Prostate gland (tissue), 2 donors: ENCODE results near the gene GOLGA2. TPM values are rescaled to one million over a fixed set of nuclear protein-coding genes. Genes with fewer than 3 reads are reported as not detected.

Experiments
- DNase-seq: peaks from one replicate; pipeline ENCODE4 v3.0.0-alpha.2; 2019; ENCODE audit warnings: low spot score
- H3K27ac ChIP-seq, 2 donors: fragments of 200-600 bp; sonication (generic); 2 replicates each; pipeline ENCODE4 v1.5.1; 2017 to 2019
- H3K27me3 ChIP-seq: fragments of 200-600 bp; sonication (generic); replicated peaks from 2 replicates; pipeline ENCODE4 v1.5.1; 2019; ENCODE audit not compliant: insufficient read depth
- H3K36me3 ChIP-seq, 2 donors: fragments of 200-600 bp; sonication (generic); 1 replicate in 1 of 2; 2 replicates in 1 of 2; pipeline versions ENCODE4 v1.5.1 to v1.8.1; 2017 to 2019
- H3K4me1 ChIP-seq: fragments of 200-600 bp; sonication (generic); replicated peaks from 2 replicates; pipeline ENCODE4 v1.5.1; 2019
- H3K4me3 ChIP-seq, 2 donors: fragments of 200-600 bp; sonication (generic); 2 replicates each; pipeline ENCODE4 v1.5.1; 2017 to 2019
- H3K9me3 ChIP-seq: fragments of 200-600 bp; sonication (generic); 2 replicates; pipeline ENCODE4 v1.5.1; 2017
- CTCF ChIP-seq, 4 experiments: fragments of 200-600 bp in 2 of 4; fragments of 450-650 bp in 2 of 4; sonication (generic) in 2 of 4; IDR thresholded peaks; 1 replicate in 3 of 4; 2 replicates in 1 of 4; pipeline ENCODE4 v1.5.1; 2016 to 2019; ENCODE audit warnings: antibody characterized with exemption in 4 of 4, mild to moderate bottlenecking in 2 of 4, moderate library complexity in 2 of 4
- POLR2A ChIP-seq: fragments of 450-650 bp; IDR thresholded peaks from one replicate; pipeline ENCODE4 v1.6.1; 2016; ENCODE audit warnings: antibody characterized with exemption, mild to moderate bottlenecking
- POLR2AphosphoS5 ChIP-seq: sonication (generic); formaldehyde crosslinking; IDR thresholded peaks from one replicate; pipeline ENCODE4 v1.6.1; 2017; ENCODE audit warnings: antibody characterized with exemption
- WGBS: methylation state at CpG from one replicate; pipeline ENCODE4 v1.1.5; 2018; 5-methylcytosine and 5-hydroxymethylcytosine counted together
- intact Hi-C: fragments of 100-400 bp; cut with DNase I; formaldehyde crosslinking; loops from one replicate; pipeline ENCODE4 v1.14.2; 2022
- total RNA-seq, 2 donors: library from RNA; depleted of rRNA; stranded (reverse); fragments of >200 nt; gene quantifications; one replicate each; pipeline ENCODE4 v1.1.0, GENCODE V29; 2016

The GOLGA2 gene
- total RNA-seq, 2 donors from 2014 or later, result 92.1 to 147 TPM

DNA sequence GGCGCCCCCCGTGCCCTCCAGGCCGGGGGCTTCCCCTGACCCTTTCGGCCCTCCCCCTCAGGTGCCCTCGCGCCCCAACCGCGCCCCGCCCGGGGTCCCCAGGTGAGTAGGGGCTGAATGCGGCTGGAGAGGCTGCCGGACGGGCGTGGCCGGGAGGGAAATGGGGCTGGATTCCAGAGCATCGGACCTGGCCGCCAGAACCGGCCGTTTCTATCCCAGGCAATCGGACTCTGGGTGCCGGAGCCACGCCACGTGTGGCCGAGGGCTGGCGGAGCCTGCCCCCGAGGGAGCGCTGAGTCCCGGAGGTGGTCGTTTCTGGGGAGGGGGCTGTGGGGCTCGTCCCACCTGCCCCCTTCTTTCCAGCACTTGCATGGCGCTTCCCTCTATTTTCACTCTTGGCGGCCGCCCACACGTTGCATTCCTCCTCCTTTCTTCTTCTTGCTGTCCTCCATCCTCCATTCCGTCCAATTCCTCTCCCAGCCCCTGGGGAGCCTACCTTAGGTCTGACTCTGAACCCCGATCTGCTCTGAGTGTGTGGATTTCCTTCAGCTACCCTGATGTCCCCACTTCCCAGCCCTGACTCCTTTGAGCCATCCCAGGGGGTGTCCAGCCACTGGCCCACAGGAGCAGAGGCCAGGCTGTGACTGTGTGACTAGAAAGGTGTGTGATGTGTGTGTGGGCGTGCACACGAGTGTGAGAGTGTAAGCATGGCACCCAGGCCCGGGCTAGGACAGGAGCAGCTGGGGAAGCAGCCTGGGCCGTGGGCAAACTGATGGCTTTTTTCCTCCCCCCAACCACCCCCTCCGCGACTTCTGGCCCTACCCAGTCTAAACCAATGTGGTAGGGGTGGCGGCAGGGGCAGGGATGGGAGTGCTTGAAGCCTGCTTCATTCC is 24.7 kb downstream of the GOLGA2 start:
- Histone ChIP-seq H3K4me3 (peak overlapping the region; percentile 28 to 32), H3K27me3 (no peaks in the 10 kb centered on the region), H3K36me3 (no peaks in the 10 kb centered on the region), H3K4me1 (no peaks in the 10 kb centered on the region), H3K27ac (no peak overlapping the region), H3K9me3 (no peaks in the 10 kb centered on the region)
- 33% methylated on average over 37 of the region's 43 CpGs for WGBS
- intact Hi-C loops, result no loop called here
- no peak for DNase-seq
- TF ChIP-seq POLR2A (no peak), CTCF (IDR thresholded peaks at IDR 0.05) (no peak), POLR2AphosphoS5 (no peak)

GRCh38 chr9:128249908-128250838 is 25.6 kb downstream of the GOLGA2 start:
- intact Hi-C loops, result no loop called here
- WGBS, result 19% methylated on average over 58 of the region's 81 CpGs

GRCh38 chr9:128249558-128249907 is 26.3 kb downstream of the GOLGA2 start:
- Histone ChIP-seq H3K36me3 (no peaks in the 10 kb centered on the region), H3K9me3 (no peaks in the 10 kb centered on the region), H3K4me1 (no peaks in the 10 kb centered on the region), H3K27ac (no peak overlapping the region), H3K4me3 (no peak overlapping the region), H3K27me3 (no peaks in the 10 kb centered on the region)
- 90% methylated on average over 8 of the region's 8 CpGs for WGBS
- no peak for DNase-seq
- intact Hi-C loops, result no loop called here
- TF ChIP-seq POLR2AphosphoS5 (no peak), POLR2A (no peak), CTCF (IDR thresholded peaks at IDR 0.05) (no peak)

More at GRCh38 chr9:128249908-128250838, 25.6 kb downstream of the GOLGA2 start:
- no peaks in the 10 kb centered on the region for H3K27me3 ChIP-seq
- no peaks in the 10 kb centered on the region for H3K9me3 ChIP-seq
- peak overlapping the region; percentile 22 to 23 for H3K27ac ChIP-seq
- no peaks in the 10 kb centered on the region for H3K4me1 ChIP-seq
- H3K4me3 ChIP-seq, result peak overlapping the region; percentile 28 to 32
- TF ChIP-seq POLR2AphosphoS5, result peak; percentile 29
- TF ChIP-seq CTCF (IDR thresholded peaks at IDR 0.05), result no peak
- no peaks in the 10 kb centered on the region for H3K36me3 ChIP-seq
- peak; percentile 95 for DNase-seq

DNA sequence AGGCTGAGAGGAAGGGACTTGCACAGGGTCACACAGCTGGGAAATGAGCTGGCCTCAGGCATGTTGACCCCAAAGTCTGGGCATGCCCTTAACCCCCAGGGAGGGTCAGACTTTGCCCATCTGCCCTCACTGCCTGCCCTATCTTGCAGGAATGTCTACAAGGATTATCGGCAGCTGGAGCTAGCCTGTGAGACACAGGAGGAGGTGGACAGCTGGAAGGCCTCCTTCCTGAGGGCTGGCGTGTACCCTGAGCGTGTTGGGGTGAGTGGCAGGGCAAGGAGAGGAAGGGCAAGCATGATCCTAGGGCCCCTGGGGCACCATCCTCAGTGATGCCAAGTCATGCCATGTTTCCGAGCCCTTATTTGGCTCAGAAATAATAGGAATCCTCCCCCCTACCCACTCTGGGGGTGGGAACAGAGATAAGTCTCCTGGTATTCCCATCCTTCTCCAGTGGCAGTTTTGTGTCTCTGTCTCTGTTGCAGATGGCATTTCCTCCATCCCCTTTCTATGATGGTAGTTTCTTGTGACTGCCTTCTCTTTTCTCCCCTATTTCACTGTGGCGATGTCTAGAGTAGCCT is 28.5 kb downstream of the GOLGA2 start:
- no peak overlapping the region for H3K4me3 ChIP-seq
- TF ChIP-seq POLR2AphosphoS5, result no peak
- no peak for TF ChIP-seq POLR2A
- no peak for TF ChIP-seq CTCF (IDR thresholded peaks at IDR 0.05)
- no peak overlapping the region for H3K27ac ChIP-seq
- H3K36me3 ChIP-seq, result no peaks in the 10 kb centered on the region
- no peak for DNase-seq
- WGBS, result 88% methylated on average over 5 of the region's 5 CpGs
- no peaks in the 10 kb centered on the region for H3K27me3 ChIP-seq
- H3K9me3 ChIP-seq, result no peaks in the 10 kb centered on the region
- intact Hi-C loops, result no loop called here
- H3K4me1 ChIP-seq, result no peaks in the 10 kb centered on the region
